C4-2B (cell line): ENCODE measurements around the gene MEOX2.

Source experiments
- CTCF ChIP-seq: fragments of 450-650 bp; conservative IDR thresholded peaks from 2 replicates; pipeline ENCODE4 v1.5.1; 2017; ENCODE audit warnings: mild to moderate bottlenecking
- ZFX ChIP-seq: fragments of 450-650 bp; IDR thresholded peaks from 2 replicates; pipeline ENCODE4 v1.6.1; 2017

DNA sequence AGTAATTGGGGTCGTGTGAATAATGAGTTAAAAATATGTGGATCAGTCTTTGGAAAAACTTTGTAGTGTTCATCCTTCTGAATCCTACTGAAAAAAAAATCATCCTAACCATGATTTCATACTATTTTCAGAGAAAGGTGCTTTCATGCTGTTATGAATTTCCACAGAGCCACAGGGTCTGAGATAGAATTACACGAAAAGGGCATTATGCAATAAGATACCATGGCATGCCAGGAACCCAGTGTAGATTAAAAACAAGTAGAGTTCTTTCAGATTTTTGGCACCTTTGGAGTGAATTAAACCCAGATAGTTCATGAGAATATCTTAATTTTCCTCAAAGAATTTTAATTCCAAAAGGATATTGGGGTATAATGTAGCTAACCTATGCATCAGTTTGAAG, 77.2 kb downstream of the MEOX2 start:
- TF ChIP-seq CTCF (no peak), ZFX (no peak)
